ENCODE results near the gene HCST.

Gene HCST

GRCh38 chr19:35901854-35902661, at the start of gene HCST:
HCST (plus strand) TSS chr19:35902529; CDS start chr19:35902594, 65 bp downstream.
- no peak for DNase-seq (ENCODE audit: low read depth, low spot score)
- H3K9me3 ChIP-seq (ENCODE audit: low read depth, low read length) = no peaks in the 10 kb centered on the region
- TF ChIP-seq EZH2 (IDR thresholded peaks at IDR 0.05) = no peak
- TF ChIP-seq POLR2AphosphoS5 (IDR thresholded peaks at IDR 0.05; ENCODE audit: borderline replicate concordance, low read depth, low read length) = no peak
- TF ChIP-seq FOXP2 (optimal IDR thresholded peaks at IDR 0.05; ENCODE audit: control extremely low read depth, extremely low read length, insufficient read depth) = no peak
- no peaks in the 10 kb centered on the region; the same call in 1 of the 2 replicates for H3K36me3 ChIP-seq (ENCODE audit: insufficient read depth, low read length)
- no peak within 1 kb of the TSS for H3K9ac ChIP-seq (ENCODE audit: insufficient read length)
- no peak within 1 kb of the TSS for H3K27ac ChIP-seq
- peak within 1 kb of the TSS; percentile 59 for H3K4me3 ChIP-seq

- Histone ChIP-seq H3K4me3 (no peak overlapping the region), H3K9me3 (ENCODE audit: low read depth, low read length) (no peaks in the 10 kb centered on the region), H3K36me3 (ENCODE audit: insufficient read depth, low read length) (no peaks in the 10 kb centered on the region), H3K27ac (no peak overlapping the region), H3K9ac (ENCODE audit: insufficient read length) (no peak overlapping the region)
- no peak for TF ChIP-seq POLR2AphosphoS5 (IDR thresholded peaks at IDR 0.05; ENCODE audit: borderline replicate concordance, low read depth, low read length)
- no peak for TF ChIP-seq FOXP2 (optimal IDR thresholded peaks at IDR 0.05; ENCODE audit: control extremely low read depth, extremely low read length, insufficient read depth)
- no peak for TF ChIP-seq EZH2 (IDR thresholded peaks at IDR 0.05)
- no peak for DNase-seq (ENCODE audit: low read depth, low spot score)
These were observed 49.1 kb upstream of the HCST start for GRCh38 chr19:35853038-35853756.

GRCh38 chr19:35856546-35857149, 45.7 kb upstream of the HCST start, which contains the start of gene KIRREL2:
KIRREL2 (plus strand) TSS chr19:35856911; CDS start chr19:35857120, 209 bp downstream.
- Histone ChIP-seq H3K9me3 (ENCODE audit: low read depth, low read length) (no peaks in the 10 kb centered on the region), H3K36me3 (ENCODE audit: insufficient read depth, low read length) (no peaks in the 10 kb centered on the region), H3K9ac (ENCODE audit: insufficient read length) (no peak within 1 kb of the TSS), H3K4me3 (peak within 1 kb of the TSS; percentile 78), H3K27ac (no peak within 1 kb of the TSS)
- TF ChIP-seq POLR2AphosphoS5 (IDR thresholded peaks at IDR 0.05; ENCODE audit: borderline replicate concordance, low read depth, low read length) (no peak), FOXP2 (optimal IDR thresholded peaks at IDR 0.05; ENCODE audit: control extremely low read depth, extremely low read length, insufficient read depth) (no peak), EZH2 (IDR thresholded peaks at IDR 0.05) (no peak)
- DNase-seq (ENCODE audit: low read depth, low spot score) = no peak

GRCh38 chr19:35858311-35858710, 44.0 kb upstream of the HCST start:
- H3K9ac ChIP-seq (ENCODE audit: insufficient read length) = no peak overlapping the region
- DNase-seq (ENCODE audit: low read depth, low spot score) = no peak

GRCh38 chr19:35859414-35859813, 42.9 kb upstream of the HCST start:
- H3K4me3 ChIP-seq = no peak overlapping the region

More at GRCh38 chr19:35858311-35858710, 44.0 kb upstream of the HCST start:
- Histone ChIP-seq H3K4me3 (no peak overlapping the region), H3K36me3 (ENCODE audit: insufficient read depth, low read length) (no peaks in the 10 kb centered on the region), H3K27ac (no peak overlapping the region), H3K9me3 (ENCODE audit: low read depth, low read length) (no peaks in the 10 kb centered on the region)
- TF ChIP-seq EZH2 (IDR thresholded peaks at IDR 0.05) (no peak), POLR2AphosphoS5 (IDR thresholded peaks at IDR 0.05; ENCODE audit: borderline replicate concordance, low read depth, low read length) (no peak), FOXP2 (optimal IDR thresholded peaks at IDR 0.05; ENCODE audit: control extremely low read depth, extremely low read length, insufficient read depth) (no peak)

GRCh38 chr19:35860436-35860817, 41.9 kb upstream of the HCST start:
- Histone ChIP-seq H3K9ac (ENCODE audit: insufficient read length) (no peak overlapping the region), H3K4me3 (no peak overlapping the region)

More at GRCh38 chr19:35859414-35859813, 42.9 kb upstream of the HCST start:
- DNase-seq (ENCODE audit: low read depth, low spot score) = no peak
- Histone ChIP-seq H3K9me3 (ENCODE audit: low read depth, low read length) (no peaks in the 10 kb centered on the region), H3K36me3 (ENCODE audit: insufficient read depth, low read length) (no peaks in the 10 kb centered on the region), H3K27ac (no peak overlapping the region), H3K9ac (ENCODE audit: insufficient read length) (no peak overlapping the region)
- TF ChIP-seq EZH2 (IDR thresholded peaks at IDR 0.05) (no peak), FOXP2 (optimal IDR thresholded peaks at IDR 0.05; ENCODE audit: control extremely low read depth, extremely low read length, insufficient read depth) (no peak), POLR2AphosphoS5 (IDR thresholded peaks at IDR 0.05; ENCODE audit: borderline replicate concordance, low read depth, low read length) (no peak)

GRCh38 chr19:35860818-35861639, 41.3 kb upstream of the HCST start:
- Histone ChIP-seq H3K9me3 (ENCODE audit: low read depth, low read length) (no peaks in the 10 kb centered on the region), H3K36me3 (ENCODE audit: insufficient read depth, low read length) (no peaks in the 10 kb centered on the region), H3K9ac (ENCODE audit: insufficient read length) (no peak overlapping the region), H3K4me3 (no peak overlapping the region), H3K27ac (no peak overlapping the region)
- TF ChIP-seq EZH2 (IDR thresholded peaks at IDR 0.05) (no peak), FOXP2 (optimal IDR thresholded peaks at IDR 0.05; ENCODE audit: control extremely low read depth, extremely low read length, insufficient read depth) (no peak), POLR2AphosphoS5 (IDR thresholded peaks at IDR 0.05; ENCODE audit: borderline replicate concordance, low read depth, low read length) (no peak)
- DNase-seq (ENCODE audit: low read depth, low spot score) = no peak

More at GRCh38 chr19:35860436-35860817, 41.9 kb upstream of the HCST start:
- no peak for TF ChIP-seq POLR2AphosphoS5 (IDR thresholded peaks at IDR 0.05; ENCODE audit: borderline replicate concordance, low read depth, low read length)
- no peak for TF ChIP-seq EZH2 (IDR thresholded peaks at IDR 0.05)
- no peak for TF ChIP-seq FOXP2 (optimal IDR thresholded peaks at IDR 0.05; ENCODE audit: control extremely low read depth, extremely low read length, insufficient read depth)
- DNase-seq (ENCODE audit: low read depth, low spot score) = no peak
- no peaks in the 10 kb centered on the region for H3K36me3 ChIP-seq (ENCODE audit: insufficient read depth, low read length)
- no peaks in the 10 kb centered on the region for H3K9me3 ChIP-seq (ENCODE audit: low read depth, low read length)
- H3K27ac ChIP-seq = no peak overlapping the region
